ENCODE measurements around the gene TMEM208. TPM values are rescaled to one million over a fixed set of nuclear protein-coding genes. Genes with fewer than 3 reads are reported as not detected.

Gene TMEM208
- total and polyA plus RNA-seq, 2 of the 13 experiments (the other 11 are each of a cell fraction or from before 2014, with no cell fraction given), result 58.8 to 72.9 TPM

GRCh38 chr16:67184995-67185650 lies 41.8 kb upstream of the TMEM208 start (continued):
- TF ChIP-seq ZNF282 (IDR thresholded peaks at IDR 0.05; ENCODE audit: partially characterized antibody), result no peak
- TF ChIP-seq EED (CRISPR knock-in tag; IDR thresholded peaks at IDR 0.05), result no peak; the same call in 1 of the 2 replicates
- peak; percentile 51 for TF ChIP-seq MNT (IDR thresholded peaks at IDR 0.05)
- TF ChIP-seq KIAA2018 (CRISPR knock-in tag; IDR thresholded peaks at IDR 0.05; ENCODE audit: borderline replicate concordance), result no peak
- TF ChIP-seq ZNF224 (CRISPR knock-in tag; IDR thresholded peaks at IDR 0.05), result no peak
- TF ChIP-seq ZBTB3 (CRISPR knock-in tag; IDR thresholded peaks at IDR 0.05; ENCODE audit: borderline replicate concordance, low read depth), result no peak
- TF ChIP-seq ELF1 (CRISPR knock-in tag; IDR thresholded peaks at IDR 0.05), result peak; percentile 67; the same call in 1 of the 2 replicates
- peak; percentile 64; the same call in 1 of the 2 replicates for TF ChIP-seq NCOA2 (CRISPR knock-in tag; IDR thresholded peaks at IDR 0.05)
- TF ChIP-seq KAT8 (CRISPR knock-in tag; IDR thresholded peaks at IDR 0.05), result peak; percentile 85
- TF ChIP-seq ZMAT3 (CRISPR knock-in tag; conservative IDR thresholded peaks at IDR 0.05), result peak; percentile 96
- TF ChIP-seq ZKSCAN8 (CRISPR knock-in tag; IDR thresholded peaks at IDR 0.05; ENCODE audit: borderline replicate concordance), result peak; percentile 92; the same call in 1 of the 2 replicates
- peak; percentile 82 for TF ChIP-seq RARA (CRISPR knock-in tag; IDR thresholded peaks at IDR 0.05)
- 0 out of 2 replicates have a peak, but pooled peaks have one; percentile 82 for TF ChIP-seq CC2D1A (CRISPR knock-in tag; IDR thresholded peaks at IDR 0.05)
- no peak for TF ChIP-seq ZNF326 (CRISPR knock-in tag; IDR thresholded peaks at IDR 0.05; ENCODE audit: borderline replicate concordance)
- TF ChIP-seq MXD4 (CRISPR knock-in tag; IDR thresholded peaks at IDR 0.05), result peak; percentile 98
- TF ChIP-seq HNF4G (IDR thresholded peaks at IDR 0.05; ENCODE audit: borderline replicate concordance, low read depth, low read length), result no peak
- TF ChIP-seq HNF4G (CRISPR knock-in tag; IDR thresholded peaks at IDR 0.05; ENCODE audit: borderline replicate concordance, low read depth), result 0 out of 2 replicates have a peak, but pooled peaks have one; percentile 29
- peak; percentile 84; the same call in 1 of the 2 replicates for TF ChIP-seq RXRB (CRISPR knock-in tag; IDR thresholded peaks at IDR 0.05; ENCODE audit: borderline replicate concordance)
- TF ChIP-seq ZNF644 (CRISPR knock-in tag; IDR thresholded peaks at IDR 0.05; ENCODE audit: low read depth), result peak; percentile 77
- peak; percentile 98 for TF ChIP-seq ZNF792 (CRISPR knock-in tag; IDR thresholded peaks at IDR 0.05)
- peak; percentile 86 for TF ChIP-seq TFE3 (CRISPR knock-in tag; IDR thresholded peaks at IDR 0.05)

Data from HepG2 (cell line).